CD4-positive, alpha-beta T cell (primary cell): ENCODE measurements around the gene GALT. TPM values are rescaled to one million over a fixed set of nuclear protein-coding genes. Genes with fewer than 3 reads are reported as not detected.
A peak's percentile ranks its signal among the peaks of the same experiment; 100 is the strongest.

Experiments used
- ATAC-seq: fragments of 200-7000 bp; cut with Tn5 transposase; one replicate; pipeline ENCODE4 v1.10.0; 2022; ENCODE audit warnings: mild to moderate bottlenecking; ENCODE audit not compliant: poor library complexity
- CTCF ChIA-PET: fragments of 350-600 bp; sonication (Branson Sonifier 250); formaldehyde crosslinking; loops from one replicate; lab custom pipeline; 2021; ENCODE audit warnings: antibody characterized with exemption, inconsistent platforms; lab: Charles Lee
- POLR2A ChIA-PET: fragments of 350-600 bp; sonication (Branson Sonifier 250); formaldehyde crosslinking; loops from one replicate; lab custom pipeline; 2021; ENCODE audit warnings: antibody characterized with exemption, inconsistent platforms; lab: Charles Lee
- DNase-seq, 14 experiments: peaks; one replicate each; pipeline ENCODE4 v3.0.0-alpha.2; 2013 to 2020; ENCODE audit warnings: mixed read lengths in 2 of 14
- H3K27ac ChIP-seq, 2 donors: one replicate each; pipeline versions ENCODE4 v1.5.1 to v1.7.0; 2013; ENCODE audit warnings: low read length in 2 of 2, low read depth in 1 of 2, mild to moderate bottlenecking in 1 of 2
- H3K27me3 ChIP-seq, 2 experiments: 1 replicate in 1 of 2; 2 replicates in 1 of 2; pipeline versions ENCODE4 v1.6.1 to v1.7.0; 2013; ENCODE audit warnings: low read length in 2 of 2, control low read depth in 1 of 2, mild to moderate bottlenecking in 1 of 2, moderate library complexity in 1 of 2; ENCODE audit not compliant: insufficient read depth in 2 of 2, control insufficient read depth in 1 of 2
- H3K36me3 ChIP-seq: one replicate; pipeline ENCODE4 v1.6.1; 2013; ENCODE audit warnings: low read length, control low read depth; ENCODE audit not compliant: insufficient read depth
- H3K4me1 ChIP-seq: one replicate; pipeline ENCODE4 v1.6.1; 2013; ENCODE audit warnings: low read length, control low read depth; ENCODE audit not compliant: insufficient read depth
- H3K4me3 ChIP-seq: one replicate; pipeline ENCODE4 v1.5.1; 2013; ENCODE audit warnings: mild to moderate bottlenecking, low read length, moderate library complexity
- H3K9me3 ChIP-seq, 2 experiments: 1 replicate in 1 of 2; 2 replicates in 1 of 2; pipeline versions ENCODE4 v1.6.1 to v1.7.0; 2013; ENCODE audit warnings: low read length in 2 of 2, mild to moderate bottlenecking in 2 of 2, control low read depth in 1 of 2, moderate library complexity in 1 of 2; ENCODE audit not compliant: control insufficient read depth in 1 of 2, insufficient read depth in 1 of 2
- H3K27ac Mint-ChIP-seq: one replicate; pipeline ENCODE4 v1.8.0; 2020; ENCODE audit warnings: mixed read lengths
- H3K27me3 Mint-ChIP-seq: one replicate; pipeline ENCODE4 v1.8.0; 2021; ENCODE audit warnings: mixed read lengths
- H3K36me3 Mint-ChIP-seq: one replicate; pipeline ENCODE4 v1.8.0; 2021; ENCODE audit warnings: low read depth, mixed read lengths
- H3K4me1 Mint-ChIP-seq: one replicate; pipeline ENCODE4 v1.8.0; 2021; ENCODE audit warnings: low read depth, mixed read lengths
- H3K4me3 Mint-ChIP-seq: one replicate; pipeline ENCODE4 v1.8.0; 2020; ENCODE audit warnings: mild to moderate bottlenecking, mixed read lengths
- H3K9me3 Mint-ChIP-seq: one replicate; pipeline ENCODE4 v1.8.0; 2020; ENCODE audit warnings: mixed read lengths
- intact Hi-C, 2 experiments: fragments of 100-400 bp; cut with DNase I in 1 of 2; cut with micrococcal nuclease in 1 of 2; formaldehyde crosslinking; loops; one replicate each; pipeline versions ENCODE4 v1.15.1 to v1.9.0; 2023 to 2025; cut with DNase I, micrococcal nuclease
- total RNA-seq, 174 experiments: library from RNA in 2 of 174; stranded (reverse) in 2 of 174; gene quantifications; one replicate each; pipeline ENCODE4 v1.2.3 and lab custom pipeline; 2021 to 2026
- TF ChIP-seq, protein P1 (sequence below): fragments of 200-600 bp; IDR thresholded peaks from one replicate; pipeline ENCODE4 v1.8.0; 2022; ENCODE audit warnings: antibody characterized with exemption, mild to moderate bottlenecking

The GALT gene
- total RNA-seq, 2 experiments from 2014 or later: 115 TPM

GRCh38 chr9:34659592-34660253 is 13.2 kb downstream of the GALT start:
- no peak for DNase-seq
- H3K4me3 Mint-ChIP-seq: no peak overlapping the region
- no peaks in the 10 kb centered on the region for H3K27me3 Mint-ChIP-seq
- H3K36me3 ChIP-seq: peaks cover 38% of the 10 kb centered on the region
- H3K27me3 ChIP-seq: no peaks in the 10 kb centered on the region
- no peak for ATAC-seq
- TF ChIP-seq, protein P1, sequence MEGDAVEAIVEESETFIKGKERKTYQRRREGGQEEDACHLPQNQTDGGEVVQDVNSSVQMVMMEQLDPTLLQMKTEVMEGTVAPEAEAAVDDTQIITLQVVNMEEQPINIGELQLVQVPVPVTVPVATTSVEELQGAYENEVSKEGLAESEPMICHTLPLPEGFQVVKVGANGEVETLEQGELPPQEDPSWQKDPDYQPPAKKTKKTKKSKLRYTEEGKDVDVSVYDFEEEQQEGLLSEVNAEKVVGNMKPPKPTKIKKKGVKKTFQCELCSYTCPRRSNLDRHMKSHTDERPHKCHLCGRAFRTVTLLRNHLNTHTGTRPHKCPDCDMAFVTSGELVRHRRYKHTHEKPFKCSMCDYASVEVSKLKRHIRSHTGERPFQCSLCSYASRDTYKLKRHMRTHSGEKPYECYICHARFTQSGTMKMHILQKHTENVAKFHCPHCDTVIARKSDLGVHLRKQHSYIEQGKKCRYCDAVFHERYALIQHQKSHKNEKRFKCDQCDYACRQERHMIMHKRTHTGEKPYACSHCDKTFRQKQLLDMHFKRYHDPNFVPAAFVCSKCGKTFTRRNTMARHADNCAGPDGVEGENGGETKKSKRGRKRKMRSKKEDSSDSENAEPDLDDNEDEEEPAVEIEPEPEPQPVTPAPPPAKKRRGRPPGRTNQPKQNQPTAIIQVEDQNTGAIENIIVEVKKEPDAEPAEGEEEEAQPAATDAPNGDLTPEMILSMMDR: no peak
- peaks cover 28% of the 10 kb centered on the region for H3K36me3 Mint-ChIP-seq
- H3K27ac ChIP-seq: no peak overlapping the region
- POLR2A ChIA-PET: interaction anchor here (1.0 to 3.2 kb wide), 2 partner anchors 13 to 22 kb away, joined by 4 to 15 read pairs; partner anchors contain the start of genes GALT and SIGMAR1
- peaks cover 40% of the 10 kb centered on the region for H3K4me1 Mint-ChIP-seq
- CTCF ChIA-PET: interaction anchor here (1.3 to 6.7 kb wide), 2 partner anchors 12 to 43 kb away, joined by 4 to 57 read pairs; partner anchors contain the start of gene GALT
- H3K4me1 ChIP-seq: peaks cover 59% of the 10 kb centered on the region
- no peak overlapping the region for H3K4me3 ChIP-seq
- no peaks in the 10 kb centered on the region for H3K9me3 Mint-ChIP-seq
- no peaks in the 10 kb centered on the region for H3K9me3 ChIP-seq
- intact Hi-C loops: no loop called here
- H3K27ac Mint-ChIP-seq: no peak overlapping the region

- TF ChIP-seq, protein P1: no peak
- peaks cover 71% of the 10 kb centered on the region for H3K4me1 ChIP-seq
- Mint-ChIP-seq H3K4me1 (peaks cover 52% of the 10 kb centered on the region), H3K9me3 (no peaks in the 10 kb centered on the region), H3K27me3 (no peaks in the 10 kb centered on the region), H3K27ac (peak within 1 kb of the TSS; percentile 99), H3K4me3 (peak within 1 kb of the TSS; percentile 97), H3K36me3 (peaks cover 43% of the 10 kb centered on the region)
- peak within 1 kb of the TSS; percentile 12 for H3K4me3 ChIP-seq
- DNase-seq: peak in 1 of 14 experiments; percentile 28
- peaks cover 38% of the 10 kb centered on the region for H3K36me3 ChIP-seq
- H3K27ac ChIP-seq: peak within 1 kb of the TSS; percentile 66 to 92
- ChIA-PET CTCF (interaction anchor here (1.1 to 6.7 kb wide), 4 partner anchors 15 to 39 kb away, joined by 5 to 57 read pairs (median 18); partner anchors contain the start of genes GALT and SIGMAR1), POLR2A (interaction anchor here (0.8 to 4.7 kb wide), 8 partner anchors 12 to 484 kb away, joined by 3 to 54 read pairs (median 6); partner anchors contain the start of genes GALT, SIGMAR1 and UBAP1)
- ATAC-seq: no peak
- H3K27me3 ChIP-seq: no peaks in the 10 kb centered on the region
- intact Hi-C loops: loop anchor here in 1 of 2 experiments (2.0 kb wide), 1 partner anchor 24 kb away; no protein-coding TSS in a partner anchor
- H3K9me3 ChIP-seq: no peaks in the 10 kb centered on the region
Observed at GRCh38 chr9:34662526-34663302, 16.2 kb downstream of the GALT start, which contains the start of gene CCL27. Gene CCL27 (minus strand): TSS chr9:34662657. CDS start chr9:34662633, 24 bp downstream.

DNA sequence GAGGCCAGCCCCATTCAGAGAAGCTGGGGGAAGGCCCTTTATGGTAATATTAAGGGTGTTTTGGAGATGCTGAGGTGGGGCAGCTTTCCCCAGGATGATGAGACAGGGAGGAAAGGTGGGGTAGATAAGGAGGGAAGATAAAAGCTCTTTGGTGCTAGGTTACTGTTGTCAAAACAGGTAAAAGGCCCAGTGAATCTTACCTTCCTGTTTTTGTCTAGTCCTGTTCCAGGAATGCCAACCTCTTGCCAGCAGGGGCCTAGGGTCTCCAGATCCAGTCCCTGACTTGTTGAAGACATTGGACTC is 16.8 kb downstream of the GALT start:
- intact Hi-C loops: loop anchor here in 1 of 2 experiments (2.0 kb wide), 1 partner anchor 24 kb away; no protein-coding TSS in a partner anchor
- peak in 8 of 14 experiments; percentile 11 to 79 (median 42) for DNase-seq

More for the DNA sequence above, 16.8 kb downstream of the GALT start:
- Mint-ChIP-seq H3K4me1 (peaks cover 52% of the 10 kb centered on the region), H3K4me3 (peak overlapping the region; percentile 97), H3K27me3 (no peaks in the 10 kb centered on the region), H3K9me3 (no peaks in the 10 kb centered on the region), H3K36me3 (peaks cover 48% of the 10 kb centered on the region), H3K27ac (peak overlapping the region; percentile 99)
- ATAC-seq: no peak
- Histone ChIP-seq H3K9me3 (no peaks in the 10 kb centered on the region), H3K27me3 (no peaks in the 10 kb centered on the region), H3K4me1 (peaks cover 70% of the 10 kb centered on the region), H3K27ac (peak overlapping the region; percentile 66 to 92), H3K4me3 (peak overlapping the region; percentile 12), H3K36me3 (peaks cover 34% of the 10 kb centered on the region)
- ChIA-PET POLR2A (interaction anchor here (0.8 to 4.7 kb wide), 6 partner anchors 13 to 59 kb away, joined by 3 to 54 read pairs (median 6); partner anchors contain the start of genes GALT and SIGMAR1), CTCF (interaction anchor here (0.6 to 6.7 kb wide), 5 partner anchors 15 to 428 kb away, joined by 3 to 57 read pairs (median 15); partner anchors contain the start of genes GALT and SIGMAR1)
- TF ChIP-seq, protein P1: no peak
